Neuron (in vitro differentiated cells): Measurements from ENCODE around the gene PLEKHA8.

Source experiments
- H2AFZ ChIP-seq: one replicate; pipeline ENCODE4 v1.6.1; 2013; ENCODE audit warnings: low read depth, mild to moderate bottlenecking, inconsistent platforms, low read length, moderate library complexity
- H3K27me3 ChIP-seq: one replicate; pipeline ENCODE4 v1.6.1; 2013; ENCODE audit warnings: low read length; ENCODE audit not compliant: insufficient read depth
- H3K36me3 ChIP-seq: one replicate; pipeline ENCODE4 v1.6.1; 2013; ENCODE audit warnings: low read length; ENCODE audit not compliant: insufficient read depth
- H3K4me1 ChIP-seq: one replicate; pipeline ENCODE4 v1.6.1; 2013; ENCODE audit warnings: low read length; ENCODE audit not compliant: insufficient read depth
- H3K4me3 ChIP-seq: 2 replicates; pipeline ENCODE4 v1.5.1; 2013; ENCODE audit warnings: mild to moderate bottlenecking, low read length, moderate library complexity
- H3K9me3 ChIP-seq: one replicate; pipeline ENCODE4 v1.6.1; 2013; ENCODE audit warnings: low read length

PLEKHA8 gene, protein sequence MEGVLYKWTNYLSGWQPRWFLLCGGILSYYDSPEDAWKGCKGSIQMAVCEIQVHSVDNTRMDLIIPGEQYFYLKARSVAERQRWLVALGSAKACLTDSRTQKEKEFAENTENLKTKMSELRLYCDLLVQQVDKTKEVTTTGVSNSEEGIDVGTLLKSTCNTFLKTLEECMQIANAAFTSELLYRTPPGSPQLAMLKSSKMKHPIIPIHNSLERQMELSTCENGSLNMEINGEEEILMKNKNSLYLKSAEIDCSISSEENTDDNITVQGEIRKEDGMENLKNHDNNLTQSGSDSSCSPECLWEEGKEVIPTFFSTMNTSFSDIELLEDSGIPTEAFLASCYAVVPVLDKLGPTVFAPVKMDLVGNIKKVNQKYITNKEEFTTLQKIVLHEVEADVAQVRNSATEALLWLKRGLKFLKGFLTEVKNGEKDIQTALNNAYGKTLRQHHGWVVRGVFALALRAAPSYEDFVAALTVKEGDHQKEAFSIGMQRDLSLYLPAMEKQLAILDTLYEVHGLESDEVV

DNA sequence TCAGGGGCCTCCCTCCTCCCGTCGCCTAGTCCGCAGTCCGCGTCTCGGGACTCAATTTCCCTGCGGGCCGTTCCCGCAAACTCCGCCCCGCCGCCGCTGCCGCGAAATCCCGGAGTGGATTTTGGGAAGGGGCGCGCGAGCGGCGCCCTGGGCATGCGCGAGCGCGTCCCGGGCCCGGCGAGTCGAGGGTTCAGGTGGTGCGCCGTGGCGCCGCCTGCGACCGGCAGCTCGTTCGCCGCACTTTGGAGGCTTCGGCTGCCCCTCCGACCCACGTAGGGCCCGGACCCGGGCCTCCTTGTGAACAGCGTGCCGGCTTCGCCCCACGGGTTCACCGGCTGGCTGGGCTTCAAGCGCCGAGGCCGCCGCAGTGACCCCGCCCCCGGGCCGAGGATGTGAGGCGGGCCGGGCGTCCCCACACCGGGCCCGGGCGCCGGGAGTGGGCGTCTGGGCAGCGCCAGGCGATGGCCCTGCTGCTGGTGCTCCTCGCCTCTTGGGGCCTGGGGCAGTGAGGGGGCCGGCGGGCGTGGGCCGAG lies at the start of gene PLEKHA8:
PLEKHA8 (plus strand) TSS at position 197 of the 533 bp plus-strand sequence. CDS start 351 bp downstream, outside the sequence.
- Histone ChIP-seq H3K36me3 (peaks cover 6% of the 10 kb centered on the region), H2AFZ (peak within 1 kb of the TSS; percentile 89), H3K9me3 (no peaks in the 10 kb centered on the region)

GRCh38 chr7:29980151-29980550 lies 48.1 kb upstream of the PLEKHA8 start:
- Histone ChIP-seq H2AFZ (no peak overlapping the region), H3K9me3 (no peaks in the 10 kb centered on the region), H3K4me3 (no peak overlapping the region), H3K27me3 (no peaks in the 10 kb centered on the region), H3K36me3 (peaks cover 2% of the 10 kb centered on the region), H3K4me1 (peaks cover 36% of the 10 kb centered on the region)

More for the DNA sequence above, at the start of gene PLEKHA8:
- Histone ChIP-seq H3K27me3 (no peaks in the 10 kb centered on the region), H3K4me1 (peaks cover 43% of the 10 kb centered on the region), H3K4me3 (peak within 1 kb of the TSS; percentile 75)

GRCh38 chr7:29987083-29987482 lies 41.1 kb upstream of the PLEKHA8 start:
- Histone ChIP-seq H3K4me1 (peaks cover 11% of the 10 kb centered on the region), H3K9me3 (peaks cover 3% of the 10 kb centered on the region), H3K27me3 (no peaks in the 10 kb centered on the region), H2AFZ (no peak overlapping the region), H3K4me3 (no peak overlapping the region), H3K36me3 (peaks cover 2% of the 10 kb centered on the region)

DNA sequence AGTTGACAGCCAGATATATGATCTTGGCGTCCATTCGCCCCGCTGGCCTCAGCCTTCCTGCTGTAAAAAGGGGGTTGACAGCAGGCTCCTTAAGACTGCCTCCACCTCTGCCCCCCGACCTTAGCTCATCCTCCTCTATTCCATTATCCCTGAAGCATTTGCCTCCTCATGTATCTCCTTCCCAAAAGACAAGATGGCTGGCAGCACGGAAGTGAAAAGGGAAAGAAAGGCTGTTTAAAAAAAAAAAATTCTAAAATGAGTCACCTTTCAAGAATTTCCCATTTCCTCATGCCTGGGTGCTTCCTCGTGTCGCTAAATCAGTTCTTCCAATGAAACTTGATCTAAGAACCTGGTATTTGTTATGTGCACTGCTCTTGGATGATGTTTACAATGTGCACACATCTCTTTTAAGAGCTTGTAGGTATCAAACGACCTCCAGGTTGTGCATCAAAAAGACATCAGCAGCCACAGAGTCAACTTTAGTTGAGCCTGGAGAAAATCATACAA lies 40.3 kb upstream of the PLEKHA8 start:
- Histone ChIP-seq H2AFZ (peak overlapping the region; percentile 87), H3K4me1 (peaks cover 11% of the 10 kb centered on the region), H3K4me3 (peak overlapping the region; percentile 98), H3K36me3 (no peaks in the 10 kb centered on the region), H3K9me3 (peaks cover 3% of the 10 kb centered on the region), H3K27me3 (no peaks in the 10 kb centered on the region)

DNA sequence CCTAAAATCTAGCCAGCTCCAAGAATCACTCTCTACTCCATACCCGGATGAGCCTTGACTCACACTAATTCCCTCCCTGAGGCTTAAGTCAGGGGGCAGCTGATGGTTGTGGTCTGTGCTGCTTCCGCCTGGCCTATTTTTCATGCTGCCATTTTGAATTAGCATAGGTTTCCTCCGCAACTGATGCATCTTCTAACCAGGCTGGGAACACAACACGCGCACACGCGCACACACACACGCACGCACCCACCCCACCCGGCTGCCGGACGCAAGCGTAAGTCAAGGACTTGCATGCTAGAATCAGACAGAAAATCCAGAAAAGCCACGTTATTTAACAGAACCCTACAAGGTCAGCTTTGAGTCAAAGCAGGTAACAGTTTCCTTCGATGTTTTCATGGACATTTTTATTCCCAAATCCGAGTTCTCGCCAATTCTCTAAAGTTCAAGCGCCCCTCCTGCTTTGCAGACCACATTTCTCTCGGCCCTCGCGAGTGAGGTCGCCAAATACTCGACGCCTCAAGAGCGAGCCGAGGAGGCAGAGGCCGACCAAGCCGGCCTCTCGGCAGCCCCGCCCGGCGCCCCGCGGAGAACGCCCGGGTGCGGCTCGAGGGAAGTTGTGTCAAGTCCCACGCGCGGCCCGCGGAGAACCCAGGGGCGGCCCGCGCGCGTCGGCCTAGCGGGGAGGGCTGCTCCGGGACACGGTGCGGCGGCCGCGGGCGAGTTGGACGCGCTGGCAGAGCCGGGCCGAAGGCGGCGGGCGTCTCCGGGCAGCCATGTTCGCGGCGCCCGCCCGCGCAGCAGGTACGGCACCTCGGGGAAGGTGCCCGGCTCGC lies 39.6 kb upstream of the PLEKHA8 start:
- peak overlapping the region; percentile 87 for H2AFZ ChIP-seq
- H3K4me1 ChIP-seq, result peaks cover 11% of the 10 kb centered on the region
- no peaks in the 10 kb centered on the region for H3K36me3 ChIP-seq
- H3K9me3 ChIP-seq, result peaks cover 5% of the 10 kb centered on the region
- H3K27me3 ChIP-seq, result no peaks in the 10 kb centered on the region
- peak overlapping the region; percentile 98 for H3K4me3 ChIP-seq

DNA sequence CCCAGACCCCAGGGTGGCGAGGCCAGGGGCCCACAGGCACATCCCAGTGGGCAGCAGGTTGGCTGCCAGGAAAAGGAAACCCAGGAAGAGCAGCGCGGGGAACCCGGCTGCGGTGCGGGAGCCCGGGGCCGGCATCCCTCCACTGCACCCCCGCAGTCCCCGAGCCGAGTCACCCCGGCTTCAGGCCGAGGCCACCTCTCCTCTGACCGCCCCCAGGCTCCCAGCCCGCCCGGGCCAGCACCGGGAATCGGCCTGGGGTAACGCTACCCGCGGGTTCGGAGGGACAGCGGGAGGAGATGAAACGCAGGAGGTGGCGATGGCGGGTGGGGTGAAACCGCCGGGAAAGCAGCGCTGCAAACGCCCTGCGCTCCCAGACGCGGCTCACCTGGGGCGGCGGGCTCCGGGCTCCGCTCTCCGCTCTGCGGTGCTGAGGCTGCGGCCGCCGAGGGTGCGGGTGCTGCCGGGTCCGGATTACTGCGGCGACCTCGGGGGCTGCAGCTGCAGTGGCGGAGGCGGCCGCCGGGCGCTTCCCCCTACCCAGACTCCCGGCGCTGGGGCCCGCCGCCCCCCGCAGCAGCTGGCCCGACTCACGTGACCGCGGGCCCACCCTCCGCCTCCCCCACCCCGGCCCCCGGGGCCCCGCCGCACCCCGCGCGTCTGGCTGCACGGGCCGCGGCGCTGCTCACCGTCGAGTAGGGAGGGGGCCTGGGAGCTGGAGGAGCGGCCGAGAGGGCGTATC lies 38.8 kb upstream of the PLEKHA8 start, which contains the start of gene SCRN1:
SCRN1 (minus strand) TSS at position 545 of the 739 bp plus-strand sequence. CDS start 20,734 bp downstream, outside the sequence.
- Histone ChIP-seq H3K27me3 (no peaks in the 10 kb centered on the region), H3K9me3 (peaks cover 5% of the 10 kb centered on the region), H3K36me3 (no peaks in the 10 kb centered on the region), H2AFZ (peak within 1 kb of the TSS; percentile 87), H3K4me1 (peaks cover 11% of the 10 kb centered on the region), H3K4me3 (peak within 1 kb of the TSS; percentile 98)

- peaks cover 3% of the 10 kb centered on the region for H3K9me3 ChIP-seq
- peaks cover 11% of the 10 kb centered on the region for H3K4me1 ChIP-seq
- no peaks in the 10 kb centered on the region for H3K36me3 ChIP-seq
- no peak overlapping the region for H2AFZ ChIP-seq
- no peaks in the 10 kb centered on the region for H3K27me3 ChIP-seq
- no peak overlapping the region for H3K4me3 ChIP-seq
These were observed 37.3 kb upstream of the PLEKHA8 start for GRCh38 chr7:29990931-29991330.

GRCh38 chr7:29991937-29992336 lies 36.3 kb upstream of the PLEKHA8 start:
- Histone ChIP-seq H3K9me3 (peaks cover 7% of the 10 kb centered on the region), H2AFZ (no peak overlapping the region), H3K4me3 (no peak overlapping the region), H3K36me3 (no peaks in the 10 kb centered on the region), H3K27me3 (no peaks in the 10 kb centered on the region), H3K4me1 (peaks cover 11% of the 10 kb centered on the region)

DNA sequence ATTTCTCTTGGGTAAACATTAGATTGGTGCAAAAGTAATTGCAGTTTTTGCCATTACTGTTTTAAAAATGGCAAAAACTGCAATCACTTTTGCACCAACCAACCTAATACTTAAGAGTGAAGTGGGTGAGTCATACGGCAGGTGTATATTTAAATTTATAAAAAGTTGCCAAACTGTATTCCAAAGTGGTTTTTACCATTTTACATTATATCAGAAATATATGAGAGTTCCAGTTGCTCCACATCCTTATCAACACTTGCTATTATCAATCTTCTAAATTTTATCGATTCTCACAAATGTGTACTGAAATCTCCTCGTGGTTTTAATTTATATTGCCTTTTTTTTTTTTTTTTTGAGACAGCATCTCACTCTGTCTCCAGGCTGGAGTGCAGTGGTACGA lies 35.1 kb upstream of the PLEKHA8 start:
- H3K36me3 ChIP-seq, result no peaks in the 10 kb centered on the region
- H3K4me1 ChIP-seq, result no peaks in the 10 kb centered on the region
- no peak overlapping the region for H2AFZ ChIP-seq
- H3K9me3 ChIP-seq, result peaks cover 7% of the 10 kb centered on the region
- H3K27me3 ChIP-seq, result no peaks in the 10 kb centered on the region
- no peak overlapping the region for H3K4me3 ChIP-seq

- no peaks in the 10 kb centered on the region for H3K36me3 ChIP-seq
- H2AFZ ChIP-seq, result no peak overlapping the region
- peaks cover 2% of the 10 kb centered on the region for H3K4me1 ChIP-seq
- no peak overlapping the region for H3K4me3 ChIP-seq
- H3K27me3 ChIP-seq, result no peaks in the 10 kb centered on the region
- H3K9me3 ChIP-seq, result peaks cover 7% of the 10 kb centered on the region
These were observed 32.6 kb upstream of the PLEKHA8 start for GRCh38 chr7:29995652-29996051.

DNA sequence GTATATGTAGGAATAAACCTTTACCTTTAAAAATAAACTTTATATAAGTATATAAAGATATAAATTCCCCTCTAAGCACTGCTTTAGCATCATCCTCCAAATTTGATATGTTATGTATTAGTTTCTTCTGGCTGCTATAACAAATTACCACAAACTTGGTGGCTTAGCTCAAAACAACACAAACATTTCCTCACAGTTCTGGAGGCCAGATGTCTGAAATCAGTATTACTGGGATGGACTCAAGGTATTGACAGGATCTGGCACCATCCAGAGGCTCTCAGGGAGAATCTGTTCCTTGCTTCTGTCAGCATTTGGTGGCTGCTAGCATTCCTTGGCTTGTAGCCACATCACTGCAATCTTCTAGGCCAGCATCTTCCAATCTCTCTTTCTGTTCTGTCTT lies 31.9 kb upstream of the PLEKHA8 start:
- H3K36me3 ChIP-seq, result no peaks in the 10 kb centered on the region

DNA sequence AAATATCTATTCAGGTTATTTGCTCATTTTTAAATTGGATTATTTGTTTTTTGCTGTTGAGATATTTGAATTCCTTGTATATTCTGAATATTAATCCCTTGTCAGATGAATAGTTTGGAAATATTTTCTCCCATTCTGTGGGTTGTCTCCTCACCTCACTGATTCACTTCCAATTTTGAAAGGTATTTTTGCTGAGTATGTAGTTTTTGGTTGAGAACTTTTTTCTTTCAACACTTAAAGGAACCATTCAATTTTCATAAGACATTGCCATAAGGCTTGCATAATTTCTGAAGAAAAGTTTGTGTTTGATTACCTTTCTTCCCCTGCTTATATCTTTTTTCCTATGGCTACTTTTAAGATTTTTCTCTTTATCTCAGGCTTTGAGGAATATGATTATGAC lies 29.7 kb upstream of the PLEKHA8 start:
- H2AFZ ChIP-seq, result no peak overlapping the region
- peaks cover 5% of the 10 kb centered on the region for H3K9me3 ChIP-seq
- H3K4me3 ChIP-seq, result no peak overlapping the region
- H3K4me1 ChIP-seq, result peaks cover 14% of the 10 kb centered on the region
- no peaks in the 10 kb centered on the region for H3K27me3 ChIP-seq
- H3K36me3 ChIP-seq, result no peaks in the 10 kb centered on the region

More for the DNA sequence above, 31.9 kb upstream of the PLEKHA8 start:
- H3K4me1 ChIP-seq, result peaks cover 4% of the 10 kb centered on the region
- no peak overlapping the region for H3K4me3 ChIP-seq
- no peaks in the 10 kb centered on the region for H3K27me3 ChIP-seq
- peaks cover 7% of the 10 kb centered on the region for H3K9me3 ChIP-seq
- H2AFZ ChIP-seq, result no peak overlapping the region
